Measurements from ENCODE around the gene SORD.
A peak's percentile ranks its signal among the peaks of the same experiment; 100 is the strongest.
"Not testable (repeated sequence)": the region's sequence is repeated elsewhere in the genome, so short reads cannot be mapped to it uniquely, and the experiment has no call there.

The SORD gene

GRCh38 chr15:45022871-45023658, at the start of gene SORD:
TSS of gene SORD (plus strand) at chr15:45023195. CDS start at chr15:45023284, 89 bp downstream.
- peak; percentile 98 for DNase-seq

- DNase-seq = not testable (repeated sequence)
Measured at GRCh38 chr15:44976183-44976582, 46.8 kb upstream of the SORD start.

GRCh38 chr15:44977781-44978180, 45.2 kb upstream of the SORD start:
- not testable (repeated sequence) for DNase-seq

GRCh38 chr15:44979617-44980339, 43.2 kb upstream of the SORD start:
- DNase-seq = not testable (repeated sequence)

- not testable (repeated sequence) for DNase-seq
Measured at GRCh38 chr15:44984144-44984543, 38.9 kb upstream of the SORD start.

- DNase-seq = not testable (repeated sequence)
Measured at GRCh38 chr15:44986346-44987055, 36.5 kb upstream of the SORD start.

- not testable (repeated sequence) for DNase-seq
Measured at GRCh38 chr15:44987711-44988110, 35.3 kb upstream of the SORD start.

GRCh38 chr15:44988184-44988869, 34.7 kb upstream of the SORD start:
- DNase-seq = not testable (repeated sequence)

GRCh38 chr15:44988870-44989219, 34.1 kb upstream of the SORD start:
- not testable (repeated sequence) for DNase-seq

- not testable (repeated sequence) for DNase-seq
Measured at GRCh38 chr15:44997632-44998031, 25.4 kb upstream of the SORD start.

GRCh38 chr15:44999105-44999504, 23.9 kb upstream of the SORD start:
- DNase-seq = no peak

- not testable (repeated sequence) for DNase-seq
Measured at GRCh38 chr15:45001180-45001579, 21.8 kb upstream of the SORD start.

GRCh38 chr15:45003731-45004410, 19.1 kb upstream of the SORD start:
- DNase-seq = not testable (repeated sequence)

- DNase-seq = not testable (repeated sequence)
Measured at GRCh38 chr15:45004590-45005175, 18.3 kb upstream of the SORD start.

- no peak for DNase-seq
Measured at GRCh38 chr15:45009046-45009445, 13.9 kb upstream of the SORD start.

- DNase-seq = not testable (repeated sequence)
Measured at GRCh38 chr15:45015114-45015513, 7.9 kb upstream of the SORD start.

- not testable (repeated sequence) for DNase-seq
Measured at GRCh38 chr15:45020222-45020900, 2.6 kb upstream of the SORD start.

- not testable (repeated sequence) for DNase-seq
Measured at GRCh38 chr15:45020901-45021259, 2.1 kb upstream of the SORD start.

- DNase-seq = no peak
Measured at GRCh38 chr15:45021348-45021747, 1.6 kb upstream of the SORD start.

GRCh38 chr15:45023659-45024225, 747 bp downstream of the SORD start:
- DNase-seq = no peak

GRCh38 chr15:45024649-45025048, 1.7 kb downstream of the SORD start:
- not testable (repeated sequence) for DNase-seq

All from CD4-positive, alpha-beta T cell treated with Interleukin-6 for 4 hours (primary cell).